Astrocyte (in vitro differentiated cells and primary cell): ENCODE results near the gene MAML2.

Experiments
- EZH2 ChIP-seq: IDR thresholded peaks from 2 replicates; pipeline ENCODE4 v1.6.1; 2012; ENCODE audit warnings: mild to moderate bottlenecking, low read length, inconsistent platforms; ENCODE audit not compliant: insufficient read depth
- TF ChIP-seq, protein P1 (sequence below): IDR thresholded peaks from 2 replicates; pipeline ENCODE4 v1.5.1; 2011; ENCODE audit warnings: low read depth, mild to moderate bottlenecking, inconsistent platforms, low read length, moderate library complexity; ENCODE audit not compliant: insufficient read depth

DNA sequence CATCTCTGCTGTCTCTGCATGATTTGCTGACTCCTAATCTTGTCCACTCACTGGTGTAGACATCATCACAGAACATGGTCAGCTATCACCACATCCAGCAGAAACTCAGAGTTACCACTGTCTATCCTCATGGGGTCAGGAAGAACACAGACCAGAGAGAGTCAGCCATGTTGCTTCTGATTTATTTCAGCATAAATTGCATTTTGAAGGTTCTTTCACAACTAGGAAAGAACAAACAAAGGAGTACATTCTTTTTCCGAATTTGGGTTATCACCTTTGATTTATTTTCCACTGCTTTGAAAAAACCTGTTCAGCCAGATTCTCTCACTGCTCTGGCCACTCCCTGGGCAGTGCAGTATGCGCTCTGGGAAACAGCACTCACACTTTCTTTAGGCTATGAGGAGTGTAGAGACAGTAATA lies 247.1 kb downstream of the MAML2 start:
- TF ChIP-seq, protein P1, sequence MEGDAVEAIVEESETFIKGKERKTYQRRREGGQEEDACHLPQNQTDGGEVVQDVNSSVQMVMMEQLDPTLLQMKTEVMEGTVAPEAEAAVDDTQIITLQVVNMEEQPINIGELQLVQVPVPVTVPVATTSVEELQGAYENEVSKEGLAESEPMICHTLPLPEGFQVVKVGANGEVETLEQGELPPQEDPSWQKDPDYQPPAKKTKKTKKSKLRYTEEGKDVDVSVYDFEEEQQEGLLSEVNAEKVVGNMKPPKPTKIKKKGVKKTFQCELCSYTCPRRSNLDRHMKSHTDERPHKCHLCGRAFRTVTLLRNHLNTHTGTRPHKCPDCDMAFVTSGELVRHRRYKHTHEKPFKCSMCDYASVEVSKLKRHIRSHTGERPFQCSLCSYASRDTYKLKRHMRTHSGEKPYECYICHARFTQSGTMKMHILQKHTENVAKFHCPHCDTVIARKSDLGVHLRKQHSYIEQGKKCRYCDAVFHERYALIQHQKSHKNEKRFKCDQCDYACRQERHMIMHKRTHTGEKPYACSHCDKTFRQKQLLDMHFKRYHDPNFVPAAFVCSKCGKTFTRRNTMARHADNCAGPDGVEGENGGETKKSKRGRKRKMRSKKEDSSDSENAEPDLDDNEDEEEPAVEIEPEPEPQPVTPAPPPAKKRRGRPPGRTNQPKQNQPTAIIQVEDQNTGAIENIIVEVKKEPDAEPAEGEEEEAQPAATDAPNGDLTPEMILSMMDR, result no peak
- TF ChIP-seq EZH2, result no peak
